Measurements from ENCODE around the gene ATG12. TPM values are rescaled to one million over a fixed set of nuclear protein-coding genes. Genes with fewer than 3 reads are reported as not detected.

The ATG12 gene
- total and polyA plus RNA-seq, 2 of the 13 experiments (the other 11 are each of a cell fraction or from before 2014, with no cell fraction given) = 46.4 to 58.1 TPM

DNA sequence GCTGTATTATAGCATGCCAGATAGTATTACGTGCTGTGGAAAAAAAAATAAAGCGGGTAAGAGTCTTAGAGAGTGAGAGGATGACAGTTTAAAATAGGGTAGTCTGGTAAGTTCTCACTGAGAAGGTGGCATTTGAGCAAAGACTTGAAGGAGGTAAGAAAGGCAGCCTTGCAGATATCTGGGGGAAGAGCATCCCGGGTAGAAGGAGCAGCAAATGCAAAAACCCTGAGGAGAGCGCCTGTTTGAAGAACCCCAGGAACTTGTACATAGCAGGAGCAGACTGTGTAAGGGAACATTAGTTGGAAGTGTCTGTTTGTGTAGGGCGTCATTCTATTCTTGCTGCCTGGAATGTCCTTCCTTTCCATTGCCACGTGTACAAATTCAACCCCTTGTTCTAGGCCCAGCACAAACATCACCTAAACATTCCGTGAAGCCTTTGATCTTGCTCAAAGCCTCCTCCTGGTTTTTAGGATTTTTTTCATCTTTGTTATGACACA is 3.0 kb upstream of the ATG12 start (continued):
- TF ChIP-seq ATRX (CRISPR knock-in tag; IDR thresholded peaks at IDR 0.05; ENCODE audit: borderline replicate concordance) (no peak), ATM (IDR thresholded peaks at IDR 0.05; ENCODE audit: borderline replicate concordance) (no peak), ZNF644 (CRISPR knock-in tag; IDR thresholded peaks at IDR 0.05; ENCODE audit: low read depth) (no peak), ISX (CRISPR knock-in tag; conservative IDR thresholded peaks at IDR 0.05) (no peak), REXO4 (CRISPR knock-in tag; IDR thresholded peaks at IDR 0.05; ENCODE audit: borderline replicate concordance) (no peak), ZNF260 (CRISPR knock-in tag; IDR thresholded peaks at IDR 0.05; ENCODE audit: borderline replicate concordance, low read depth) (no peak), ZNF577 (CRISPR knock-in tag; IDR thresholded peaks at IDR 0.05; ENCODE audit: borderline replicate concordance, low read depth) (no peak), ZBTB7A (CRISPR knock-in tag; IDR thresholded peaks at IDR 0.05) (no peak), ZNF589 (CRISPR knock-in tag; conservative IDR thresholded peaks at IDR 0.05) (no peak), ZMYM4 (CRISPR knock-in tag; IDR thresholded peaks at IDR 0.05) (0 out of 2 replicates have a peak, but pooled peaks have one; percentile 33), ARNT2 (CRISPR knock-in tag; IDR thresholded peaks at IDR 0.05; ENCODE audit: low read depth) (no peak), ZNF333 (CRISPR knock-in tag; IDR thresholded peaks at IDR 0.05; ENCODE audit: borderline replicate concordance) (no peak), SALL2 (CRISPR knock-in tag; IDR thresholded peaks at IDR 0.05) (no peak), THAP11 (CRISPR knock-in tag; IDR thresholded peaks at IDR 0.05) (no peak), ONECUT2 (CRISPR knock-in tag; IDR thresholded peaks at IDR 0.05) (no peak), CBX2 (IDR thresholded peaks at IDR 0.05; ENCODE audit: low read depth, low read length) (no peak), CBX2 (CRISPR knock-in tag; IDR thresholded peaks at IDR 0.05; ENCODE audit: low read depth) (no peak), HIVEP1 (CRISPR knock-in tag; IDR thresholded peaks at IDR 0.05) (no peak)
- TF ChIP-seq, protein P1, sequence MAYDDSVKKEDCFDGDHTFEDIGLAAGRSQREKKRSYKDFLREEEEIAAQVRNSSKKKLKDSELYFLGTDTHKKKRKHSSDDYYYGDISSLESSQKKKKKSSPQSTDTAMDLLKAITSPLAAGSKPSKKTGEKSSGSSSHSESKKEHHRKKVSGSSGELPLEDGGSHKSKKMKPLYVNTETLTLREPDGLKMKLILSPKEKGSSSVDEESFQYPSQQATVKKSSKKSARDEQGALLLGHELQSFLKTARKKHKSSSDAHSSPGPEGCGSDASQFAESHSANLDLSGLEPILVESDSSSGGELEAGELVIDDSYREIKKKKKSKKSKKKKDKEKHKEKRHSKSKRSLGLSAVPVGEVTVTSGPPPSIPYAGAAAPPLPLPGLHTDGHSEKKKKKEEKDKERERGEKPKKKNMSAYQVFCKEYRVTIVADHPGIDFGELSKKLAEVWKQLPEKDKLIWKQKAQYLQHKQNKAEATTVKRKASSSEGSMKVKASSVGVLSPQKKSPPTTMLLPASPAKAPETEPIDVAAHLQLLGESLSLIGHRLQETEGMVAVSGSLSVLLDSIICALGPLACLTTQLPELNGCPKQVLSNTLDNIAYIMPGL (CRISPR knock-in tag; IDR thresholded peaks at IDR 0.05; ENCODE audit: borderline replicate concordance in 1 of 2, low read depth in 1 of 2) = no peak
- TF ChIP-seq, protein P2, sequence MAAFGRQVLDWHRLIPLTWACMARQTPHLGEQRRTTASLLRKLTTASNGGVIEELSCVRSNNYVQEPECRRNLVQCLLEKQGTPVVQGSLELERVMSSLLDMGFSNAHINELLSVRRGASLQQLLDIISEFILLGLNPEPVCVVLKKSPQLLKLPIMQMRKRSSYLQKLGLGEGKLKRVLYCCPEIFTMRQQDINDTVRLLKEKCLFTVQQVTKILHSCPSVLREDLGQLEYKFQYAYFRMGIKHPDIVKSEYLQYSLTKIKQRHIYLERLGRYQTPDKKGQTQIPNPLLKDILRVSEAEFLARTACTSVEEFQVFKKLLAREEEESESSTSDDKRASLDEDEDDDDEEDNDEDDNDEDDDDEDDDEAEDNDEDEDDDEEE (CRISPR knock-in tag; IDR thresholded peaks at IDR 0.05) = no peak
- TF ChIP-seq, protein P3, sequence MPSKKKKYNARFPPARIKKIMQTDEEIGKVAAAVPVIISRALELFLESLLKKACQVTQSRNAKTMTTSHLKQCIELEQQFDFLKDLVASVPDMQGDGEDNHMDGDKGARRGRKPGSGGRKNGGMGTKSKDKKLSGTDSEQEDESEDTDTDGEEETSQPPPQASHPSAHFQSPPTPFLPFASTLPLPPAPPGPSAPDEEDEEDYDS (CRISPR knock-in tag; IDR thresholded peaks at IDR 0.05) = 0 out of 2 replicates have a peak, but pooled peaks have one; percentile 18
- TF ChIP-seq, protein P4, sequence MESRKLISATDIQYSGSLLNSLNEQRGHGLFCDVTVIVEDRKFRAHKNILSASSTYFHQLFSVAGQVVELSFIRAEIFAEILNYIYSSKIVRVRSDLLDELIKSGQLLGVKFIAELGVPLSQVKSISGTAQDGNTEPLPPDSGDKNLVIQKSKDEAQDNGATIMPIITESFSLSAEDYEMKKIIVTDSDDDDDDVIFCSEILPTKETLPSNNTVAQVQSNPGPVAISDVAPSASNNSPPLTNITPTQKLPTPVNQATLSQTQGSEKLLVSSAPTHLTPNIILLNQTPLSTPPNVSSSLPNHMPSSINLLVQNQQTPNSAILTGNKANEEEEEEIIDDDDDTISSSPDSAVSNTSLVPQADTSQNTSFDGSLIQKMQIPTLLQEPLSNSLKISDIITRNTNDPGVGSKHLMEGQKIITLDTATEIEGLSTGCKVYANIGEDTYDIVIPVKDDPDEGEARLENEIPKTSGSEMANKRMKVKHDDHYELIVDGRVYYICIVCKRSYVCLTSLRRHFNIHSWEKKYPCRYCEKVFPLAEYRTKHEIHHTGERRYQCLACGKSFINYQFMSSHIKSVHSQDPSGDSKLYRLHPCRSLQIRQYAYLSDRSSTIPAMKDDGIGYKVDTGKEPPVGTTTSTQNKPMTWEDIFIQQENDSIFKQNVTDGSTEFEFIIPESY (CRISPR knock-in tag; IDR thresholded peaks at IDR 0.05) = no peak
- TF ChIP-seq, protein P5, sequence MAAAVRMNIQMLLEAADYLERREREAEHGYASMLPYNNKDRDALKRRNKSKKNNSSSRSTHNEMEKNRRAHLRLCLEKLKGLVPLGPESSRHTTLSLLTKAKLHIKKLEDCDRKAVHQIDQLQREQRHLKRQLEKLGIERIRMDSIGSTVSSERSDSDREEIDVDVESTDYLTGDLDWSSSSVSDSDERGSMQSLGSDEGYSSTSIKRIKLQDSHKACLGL (CRISPR knock-in tag; IDR thresholded peaks at IDR 0.05) = no peak
- TF ChIP-seq, protein P6, sequence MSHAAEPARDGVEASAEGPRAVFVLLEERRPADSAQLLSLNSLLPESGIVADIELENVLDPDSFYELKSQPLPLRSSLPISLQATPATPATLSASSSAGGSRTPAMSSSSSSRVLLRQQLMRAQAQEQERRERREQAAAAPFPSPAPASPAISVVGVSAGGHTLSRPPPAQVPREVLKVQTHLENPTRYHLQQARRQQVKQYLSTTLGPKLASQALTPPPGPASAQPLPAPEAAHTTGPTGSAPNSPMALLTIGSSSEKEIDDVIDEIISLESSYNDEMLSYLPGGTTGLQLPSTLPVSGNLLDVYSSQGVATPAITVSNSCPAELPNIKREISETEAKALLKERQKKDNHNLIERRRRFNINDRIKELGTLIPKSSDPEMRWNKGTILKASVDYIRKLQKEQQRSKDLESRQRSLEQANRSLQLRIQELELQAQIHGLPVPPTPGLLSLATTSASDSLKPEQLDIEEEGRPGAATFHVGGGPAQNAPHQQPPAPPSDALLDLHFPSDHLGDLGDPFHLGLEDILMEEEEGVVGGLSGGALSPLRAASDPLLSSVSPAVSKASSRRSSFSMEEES (CRISPR knock-in tag; IDR thresholded peaks at IDR 0.05) = no peak

Data from HepG2 (cell line).